H9 (cell line): Measurements from ENCODE around the gene TUBB1. TPM values are rescaled to one million over a fixed set of nuclear protein-coding genes. Genes with fewer than 3 reads are reported as not detected.

Experiments used
- DNase-seq: peaks from one replicate; pipeline ENCODE4 v3.0.0-alpha.2; 2017
- H2AFZ ChIP-seq: one replicate; pipeline ENCODE4 v1.6.1; 2013; ENCODE audit warnings: mild to moderate bottlenecking, low read length, control low read depth, moderate library complexity
- H2AK5ac ChIP-seq: 2 replicates; pipeline ENCODE4 v1.6.1; 2013; ENCODE audit warnings: low read length, control low read depth, mixed read lengths; ENCODE audit not compliant: insufficient read length
- H2BK120ac ChIP-seq: one replicate; pipeline ENCODE4 v1.6.1; 2013; ENCODE audit warnings: low read depth, mild to moderate bottlenecking, low read length, control low read depth, inconsistent platforms; ENCODE audit not compliant: poor library complexity, severe bottlenecking
- H2BK12ac ChIP-seq: 2 replicates; pipeline ENCODE4 v1.6.1; 2013; ENCODE audit warnings: low read length, control low read depth, mixed read lengths, low read depth; ENCODE audit not compliant: insufficient read length
- H2BK15ac ChIP-seq: 2 replicates; pipeline ENCODE4 v1.6.1; 2013; ENCODE audit warnings: low read depth, low read length, control low read depth
- H2BK20ac ChIP-seq: one replicate; pipeline ENCODE4 v1.6.1; 2013; ENCODE audit warnings: low read depth, mild to moderate bottlenecking, low read length, control low read depth, inconsistent platforms; ENCODE audit not compliant: poor library complexity, severe bottlenecking
- H2BK5ac ChIP-seq: 2 replicates; pipeline ENCODE4 v1.6.1; 2013; ENCODE audit warnings: low read length, control low read depth, mixed read lengths; ENCODE audit not compliant: insufficient read length
- H3K14ac ChIP-seq: 2 replicates; pipeline ENCODE4 v1.6.1; 2013; ENCODE audit warnings: low read length, control low read depth; ENCODE audit not compliant: insufficient read depth
- H3K18ac ChIP-seq: 2 replicates; pipeline ENCODE4 v1.6.1; 2013; ENCODE audit warnings: low read depth, mild to moderate bottlenecking, mixed read lengths, low read length, control low read depth; ENCODE audit not compliant: insufficient read length
- H3K23ac ChIP-seq: 2 replicates; pipeline ENCODE4 v1.6.1; 2013; ENCODE audit warnings: low read length, control low read depth, mixed read lengths, low read depth; ENCODE audit not compliant: insufficient read length
- H3K23me2 ChIP-seq: 2 replicates; pipeline ENCODE4 v1.6.1; 2013; ENCODE audit warnings: low read depth, mild to moderate bottlenecking, mixed read lengths, low read length, control low read depth; ENCODE audit not compliant: insufficient read length, poor library complexity, severe bottlenecking
- H3K27ac ChIP-seq: 2 replicates; pipeline ENCODE4 v1.5.1; 2013; ENCODE audit warnings: low read length, control low read depth, mixed read lengths, low read depth; ENCODE audit not compliant: insufficient read length
- H3K27me3 ChIP-seq: 2 replicates; pipeline ENCODE4 v1.6.1; 2013; ENCODE audit warnings: low read length, control low read depth, inconsistent platforms; ENCODE audit not compliant: insufficient read depth
- H3K4ac ChIP-seq: 2 replicates; pipeline ENCODE4 v1.6.1; 2013; ENCODE audit warnings: low read depth, mild to moderate bottlenecking, control low read depth, inconsistent platforms, low read length, moderate library complexity
- H3K4me1 ChIP-seq: 2 replicates; pipeline ENCODE4 v1.6.1; 2013; ENCODE audit warnings: low read length, control low read depth, inconsistent platforms; ENCODE audit not compliant: insufficient read depth
- H3K4me2 ChIP-seq: 2 replicates; pipeline ENCODE4 v1.6.1; 2013; ENCODE audit warnings: low read length, control low read depth, mixed read lengths; ENCODE audit not compliant: insufficient read length, insufficient read depth
- H3K56ac ChIP-seq: 2 replicates; pipeline ENCODE4 v1.6.1; 2013; ENCODE audit warnings: low read depth, mild to moderate bottlenecking, mixed read lengths, low read length, control low read depth; ENCODE audit not compliant: insufficient read length
- H3K79me1 ChIP-seq: 2 replicates; pipeline ENCODE4 v1.6.1; 2013; ENCODE audit warnings: low read depth, mild to moderate bottlenecking, moderate library complexity, low read length, control low read depth, inconsistent platforms; ENCODE audit not compliant: insufficient read depth, poor library complexity, severe bottlenecking
- H3K79me2 ChIP-seq: 2 replicates; pipeline ENCODE4 v1.6.1; 2013; ENCODE audit warnings: low read length, control low read depth, inconsistent platforms; ENCODE audit not compliant: insufficient read depth
- H3K9ac ChIP-seq: 2 replicates; pipeline ENCODE4 v1.6.1; 2013; ENCODE audit warnings: low read length, control low read depth, mixed read lengths; ENCODE audit not compliant: insufficient read length; ENCODE audit errors: extremely low read depth
- H3K9me3 ChIP-seq: one replicate; pipeline ENCODE4 v1.6.1; 2013; ENCODE audit warnings: low read depth, low read length, inconsistent platforms; ENCODE audit not compliant: control insufficient read depth
- H3T11ph ChIP-seq: one replicate; pipeline ENCODE4 v1.6.1; 2013; ENCODE audit warnings: mild to moderate bottlenecking, low read length, control low read depth, inconsistent platforms
- H4K20me1 ChIP-seq: one replicate; pipeline ENCODE4 v1.6.1; 2013; ENCODE audit not compliant: control insufficient read depth, insufficient read length, insufficient read depth
- H4K5ac ChIP-seq: 2 replicates; pipeline ENCODE4 v1.6.1; 2013; ENCODE audit warnings: low read depth, mild to moderate bottlenecking, mixed read lengths, low read length, control low read depth; ENCODE audit not compliant: insufficient read length
- H4K8ac ChIP-seq: replicated peaks from 2 replicates; pipeline ENCODE4 v1.6.1; 2013; ENCODE audit warnings: low read length, control low read depth, mixed read lengths, low read depth; ENCODE audit not compliant: insufficient read length
- H4K91ac ChIP-seq: 2 replicates; pipeline ENCODE4 v1.6.1; 2013; ENCODE audit warnings: low read depth, mild to moderate bottlenecking, moderate library complexity, mixed read lengths, low read length, control low read depth; ENCODE audit not compliant: insufficient read length
- H3K27ac Mint-ChIP-seq, 3 experiments: 2 replicates in 2 of 3; 3 replicates in 1 of 3; pipeline ENCODE4 v1.8.0; 2020 to 2021; ENCODE audit warnings: mixed read lengths in 3 of 3, mild to moderate bottlenecking in 1 of 3, moderate library complexity in 1 of 3
- H3K27me3 Mint-ChIP-seq: 2 replicates; pipeline ENCODE4 v1.8.0; 2021; ENCODE audit warnings: low read depth, mild to moderate bottlenecking, moderate library complexity, mixed read lengths
- H3K36me3 Mint-ChIP-seq, 3 experiments: 2 replicates in 2 of 3; 3 replicates in 1 of 3; pipeline ENCODE4 v1.8.0; 2020 to 2021; ENCODE audit warnings: low read depth in 3 of 3, mixed read lengths in 3 of 3; ENCODE audit not compliant: insufficient read depth in 1 of 3
- H3K4me1 Mint-ChIP-seq, 2 experiments: 2 replicates each; pipeline ENCODE4 v1.8.0; 2020; ENCODE audit warnings: mixed read lengths in 2 of 2
- H3K4me3 Mint-ChIP-seq, 2 experiments: 2 replicates in 1 of 2; 3 replicates in 1 of 2; pipeline ENCODE4 v1.8.0; 2020 to 2021; ENCODE audit warnings: mild to moderate bottlenecking in 2 of 2, mixed read lengths in 2 of 2, moderate library complexity in 1 of 2
- H3K9me3 Mint-ChIP-seq, 2 experiments: 2 replicates in 1 of 2; 3 replicates in 1 of 2; pipeline ENCODE4 v1.8.0; 2020; ENCODE audit warnings: mild to moderate bottlenecking in 2 of 2, mixed read lengths in 2 of 2, moderate library complexity in 1 of 2
- CTCF ChIP-seq: fragments of 200-600 bp; sonication (generic); conservative IDR thresholded peaks from 3 replicates; pipeline ENCODE4 v1.8.0; 2021; ENCODE audit warnings: antibody characterized with exemption, mild to moderate bottlenecking
- WGBS: extraction: QIAGEN DNeasy Blood & Tissue Kit; methylation state at CpG from one replicate; pipeline ENCODE4 v1.1.7; 2013; ENCODE audit warnings: missing lambda C conversion rate, low lambda C conversion rate, mixed read lengths; ENCODE audit not compliant: insufficient read length; ENCODE audit errors: extremely low coverage; 5-methylcytosine and 5-hydroxymethylcytosine counted together
- total RNA-seq: library from RNA; stranded (reverse); gene quantifications from 2 replicates; pipeline ENCODE4 v1.2.1, GENCODE V29; 2021

TUBB1 gene
- total RNA-seq, 1 experiment from 2014 or later: not detected

- Histone ChIP-seq H4K91ac (no peak overlapping the region), H4K20me1 (no peaks in the 10 kb centered on the region), H3K9ac (no peak overlapping the region), H3K56ac (no peak overlapping the region), H3K9me3 (no peaks in the 10 kb centered on the region), H3K4ac (no peak overlapping the region), H4K8ac (no peak overlapping the region), H3K23ac (no peak overlapping the region), H4K5ac (no peak overlapping the region), H3K79me1 (peaks cover 4% of the 10 kb centered on the region), H3K79me2 (peaks cover 10% of the 10 kb centered on the region; the same call in 1 of the 2 replicates), H2BK5ac (no peak overlapping the region), H3T11ph (no peak overlapping the region), H2AK5ac (no peak overlapping the region), H3K18ac (no peak overlapping the region), H3K27me3 (no peaks in the 10 kb centered on the region), H3K27ac (no peak overlapping the region), H3K23me2 (peaks cover 6% of the 10 kb centered on the region), H3K14ac (no peak overlapping the region), H3K4me2 (no peak overlapping the region), H2BK15ac (no peak overlapping the region), H3K4me1 (no peaks in the 10 kb centered on the region; the same call in 1 of the 2 replicates), H2BK120ac (no peak overlapping the region), H2BK12ac (no peak overlapping the region), H2AFZ (no peak overlapping the region), H2BK20ac (no peak overlapping the region)
- Mint-ChIP-seq H3K36me3 (peaks cover 27 to 56% (median 52%) of the 10 kb centered on the region in 3 experiments), H3K9me3 (no peaks in the 10 kb centered on the region), H3K27me3 (no peaks in the 10 kb centered on the region), H3K27ac (no peak overlapping the region), H3K4me3 (no peak overlapping the region), H3K4me1 (peaks cover 18% of the 10 kb centered on the region in 2 experiments)
- TF ChIP-seq CTCF: no peak
- 100% methylated on average over 1 of the region's 5 CpGs for WGBS
- no peak for DNase-seq
Measured at GRCh38 chr20:58985656-58986055, 33.6 kb upstream of the TUBB1 start.
